ENCODE measurements around the gene EN1.

Gene EN1

DNA sequence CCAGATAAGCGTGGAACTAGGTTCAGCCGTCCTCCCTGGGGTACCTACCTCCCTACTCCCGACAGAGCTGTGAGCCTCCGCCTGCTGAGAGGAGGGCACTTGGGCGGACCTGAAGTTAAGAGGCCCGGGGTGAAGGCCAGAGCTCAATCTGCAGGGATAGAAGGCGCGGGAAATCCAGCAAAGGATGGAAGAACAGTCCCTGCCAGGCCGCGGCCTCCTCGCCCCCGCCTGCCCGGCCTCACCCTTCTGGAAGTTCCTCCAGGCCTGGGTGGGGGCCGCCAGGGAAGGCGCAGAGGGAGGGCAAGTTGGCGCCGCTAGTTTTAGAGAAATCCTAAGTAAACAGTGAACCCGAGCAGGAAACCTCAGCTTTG lies 13.0 kb downstream of the EN1 start:
- H3K4me3 ChIP-seq (ENCODE audit: low read depth, low read length) = no peak overlapping the region
- in situ Hi-C loops (cut with HindIII; ENCODE audit: low sequenced_read_pairs) = no loop called here
- TF ChIP-seq CTCF (IDR thresholded peaks at IDR 0.05; ENCODE audit: low read depth, low read length, missing control alignments) = no peak
- no peak for DNase-seq (ENCODE audit: low read depth)

DNA sequence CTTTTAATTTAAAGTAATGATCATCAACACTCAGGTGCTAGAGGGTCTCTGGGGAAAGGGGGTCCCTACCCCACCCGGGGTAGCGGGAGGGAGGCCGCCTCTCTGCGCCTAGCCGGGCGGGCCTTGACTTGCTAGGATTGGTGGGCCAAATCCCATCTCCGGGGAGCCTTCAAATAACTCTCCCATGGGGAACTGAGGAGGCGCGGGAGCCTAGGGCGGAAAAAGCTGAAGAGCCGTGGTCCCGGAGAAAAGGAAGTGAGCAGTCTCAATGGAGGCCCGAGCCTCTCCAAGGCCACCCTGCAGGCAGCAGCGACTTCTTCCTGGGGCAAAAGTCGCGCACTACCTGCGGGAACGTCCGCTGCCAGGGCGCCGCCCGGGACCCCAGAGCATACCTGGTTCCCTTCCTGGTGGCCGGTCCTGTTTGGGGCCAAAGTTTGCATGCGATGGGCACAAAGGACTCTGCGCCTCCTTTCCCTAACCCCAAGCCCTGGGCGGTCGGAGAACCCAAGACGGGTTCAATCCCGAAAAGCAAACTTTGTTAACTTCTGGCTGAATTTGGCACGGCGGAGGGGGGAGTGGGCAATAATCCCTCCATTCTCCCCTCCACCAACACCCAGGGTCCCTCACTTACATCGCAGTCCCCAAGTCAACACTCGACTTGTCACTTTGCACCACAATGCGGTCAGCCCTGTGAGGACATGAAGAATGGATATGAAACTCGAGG lies 13.6 kb downstream of the EN1 start:
- DNase-seq (ENCODE audit: low read depth) = no peak
- no peak for TF ChIP-seq CTCF (IDR thresholded peaks at IDR 0.05; ENCODE audit: low read depth, low read length, missing control alignments)
- H3K4me3 ChIP-seq (ENCODE audit: low read depth, low read length) = no peak overlapping the region
- in situ Hi-C loops (cut with HindIII; ENCODE audit: low sequenced_read_pairs) = no loop called here

DNA sequence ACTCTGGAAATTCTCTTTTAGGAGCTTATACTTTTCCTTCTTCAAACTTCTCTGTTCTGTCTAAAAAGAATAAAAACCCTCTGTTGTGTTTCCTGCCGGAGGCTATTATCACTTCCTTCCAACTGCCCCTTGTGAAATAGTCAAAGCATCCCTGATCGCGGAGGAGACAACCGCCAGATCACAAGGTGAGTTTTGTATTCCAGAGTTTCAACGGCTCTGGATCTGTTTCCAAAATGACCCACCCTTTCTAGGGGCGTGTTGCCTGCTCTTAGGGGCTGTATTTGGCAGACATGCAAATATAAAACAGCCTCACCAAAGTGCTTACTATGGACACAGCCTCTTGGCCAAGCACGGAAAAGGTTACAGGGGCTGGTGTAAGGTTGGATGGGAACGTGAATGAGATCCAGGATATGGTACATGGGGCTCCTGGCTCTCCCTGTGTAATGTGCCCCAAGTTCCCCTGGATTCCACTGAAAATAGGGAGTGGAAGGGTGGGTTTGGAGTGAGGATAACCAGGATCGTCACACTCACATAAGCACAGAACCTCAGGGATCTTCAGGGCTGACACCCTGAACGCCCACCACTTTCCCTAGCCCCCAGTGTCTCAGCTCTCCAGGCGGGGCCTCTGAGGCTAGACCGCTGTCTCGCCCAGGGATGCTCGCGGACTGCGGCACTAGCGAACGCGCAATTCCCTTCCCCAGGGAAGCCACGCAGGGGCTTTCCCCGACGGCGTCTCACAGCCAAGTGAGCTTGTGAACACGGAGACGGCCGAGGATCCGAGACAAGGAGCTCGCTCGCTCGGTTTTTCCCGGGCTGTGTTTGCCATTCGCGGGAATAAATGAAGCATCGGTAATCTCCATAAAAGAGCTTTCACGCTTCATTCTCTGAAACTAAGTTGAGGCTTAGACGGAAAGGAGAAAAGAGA lies 14.4 kb downstream of the EN1 start:
- in situ Hi-C loops (cut with HindIII; ENCODE audit: low sequenced_read_pairs) = no loop called here
- TF ChIP-seq CTCF (IDR thresholded peaks at IDR 0.05; ENCODE audit: low read depth, low read length, missing control alignments) = no peak
- H3K4me3 ChIP-seq (ENCODE audit: low read depth, low read length) = no peak overlapping the region
- no peak for DNase-seq (ENCODE audit: low read depth)

- H3K4me3 ChIP-seq (ENCODE audit: low read depth, low read length) = no peak overlapping the region
- no peak for TF ChIP-seq CTCF (IDR thresholded peaks at IDR 0.05; ENCODE audit: low read depth, low read length, missing control alignments)
- no peak for DNase-seq (ENCODE audit: low read depth)
- in situ Hi-C loops (cut with HindIII; ENCODE audit: low sequenced_read_pairs) = no loop called here
Measured at GRCh38 chr2:118832071-118832790, 15.2 kb downstream of the EN1 start.

- DNase-seq (ENCODE audit: low read depth) = no peak
- TF ChIP-seq CTCF (IDR thresholded peaks at IDR 0.05; ENCODE audit: low read depth, low read length, missing control alignments) = no peak
- H3K4me3 ChIP-seq (ENCODE audit: low read depth, low read length) = no peak overlapping the region
- in situ Hi-C loops (cut with HindIII; ENCODE audit: low sequenced_read_pairs) = no loop called here
Measured at GRCh38 chr2:118830881-118831280, 16.6 kb downstream of the EN1 start.

DNA sequence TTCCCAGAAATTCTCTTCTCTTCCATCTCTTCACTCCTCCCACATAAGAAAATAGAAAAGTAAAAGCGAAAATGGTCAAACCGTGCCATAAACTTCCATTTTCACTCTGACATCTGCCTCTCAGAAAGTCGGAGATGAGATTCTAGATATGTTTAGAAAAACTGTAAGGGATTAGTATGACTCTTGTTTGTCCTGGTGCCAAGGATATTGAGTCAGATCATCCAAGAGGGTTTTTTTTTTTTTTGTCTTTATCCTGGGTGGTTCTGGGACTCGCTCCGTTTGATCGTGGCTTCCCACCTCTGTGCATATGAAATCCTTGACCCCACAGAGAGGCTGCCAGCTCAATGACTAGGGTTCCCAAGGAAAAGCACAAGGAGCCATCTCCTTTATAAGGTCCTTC lies 17.3 kb downstream of the EN1 start:
- DNase-seq (ENCODE audit: low read depth) = no peak
- no peak overlapping the region for H3K4me3 ChIP-seq (ENCODE audit: low read depth, low read length)
- in situ Hi-C loops (cut with HindIII; ENCODE audit: low sequenced_read_pairs) = no loop called here
- TF ChIP-seq CTCF (IDR thresholded peaks at IDR 0.05; ENCODE audit: low read depth, low read length, missing control alignments) = no peak

All from astrocyte of the cerebellum (primary cell).